Measurements from ENCODE around the gene EVL.
A peak's percentile ranks its signal among the peaks of the same experiment; 100 is the strongest.

EVL gene

DNA sequence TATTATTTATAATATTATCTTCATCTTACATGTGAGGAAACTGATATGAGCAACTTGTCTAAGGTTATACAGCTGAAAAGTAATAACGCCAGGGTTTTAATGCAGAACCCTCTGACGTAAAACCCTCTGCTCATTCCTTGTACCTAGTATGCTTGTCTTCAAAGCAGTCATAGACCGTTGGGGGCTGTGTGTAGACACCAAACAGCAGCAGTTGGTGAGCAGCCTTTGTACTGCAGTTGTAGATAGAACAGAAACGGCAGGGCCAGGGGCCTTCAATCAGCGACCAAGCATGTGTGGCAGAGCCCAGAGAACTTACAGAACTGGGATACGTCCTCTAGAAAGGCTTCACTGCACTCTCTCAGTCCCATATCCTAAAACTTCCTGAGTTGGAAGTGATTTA, 28.1 kb downstream of the EVL start:
- TF ChIP-seq ZC3H10 (CRISPR knock-in tag; IDR thresholded peaks at IDR 0.05) (no peak), SNAI2 (CRISPR knock-in tag; IDR thresholded peaks at IDR 0.05) (no peak), TOX (CRISPR knock-in tag; IDR thresholded peaks at IDR 0.05; ENCODE audit: borderline replicate concordance) (no peak), ZFP3 (CRISPR knock-in tag; IDR thresholded peaks at IDR 0.05) (no peak)
- TF ChIP-seq, protein P1, sequence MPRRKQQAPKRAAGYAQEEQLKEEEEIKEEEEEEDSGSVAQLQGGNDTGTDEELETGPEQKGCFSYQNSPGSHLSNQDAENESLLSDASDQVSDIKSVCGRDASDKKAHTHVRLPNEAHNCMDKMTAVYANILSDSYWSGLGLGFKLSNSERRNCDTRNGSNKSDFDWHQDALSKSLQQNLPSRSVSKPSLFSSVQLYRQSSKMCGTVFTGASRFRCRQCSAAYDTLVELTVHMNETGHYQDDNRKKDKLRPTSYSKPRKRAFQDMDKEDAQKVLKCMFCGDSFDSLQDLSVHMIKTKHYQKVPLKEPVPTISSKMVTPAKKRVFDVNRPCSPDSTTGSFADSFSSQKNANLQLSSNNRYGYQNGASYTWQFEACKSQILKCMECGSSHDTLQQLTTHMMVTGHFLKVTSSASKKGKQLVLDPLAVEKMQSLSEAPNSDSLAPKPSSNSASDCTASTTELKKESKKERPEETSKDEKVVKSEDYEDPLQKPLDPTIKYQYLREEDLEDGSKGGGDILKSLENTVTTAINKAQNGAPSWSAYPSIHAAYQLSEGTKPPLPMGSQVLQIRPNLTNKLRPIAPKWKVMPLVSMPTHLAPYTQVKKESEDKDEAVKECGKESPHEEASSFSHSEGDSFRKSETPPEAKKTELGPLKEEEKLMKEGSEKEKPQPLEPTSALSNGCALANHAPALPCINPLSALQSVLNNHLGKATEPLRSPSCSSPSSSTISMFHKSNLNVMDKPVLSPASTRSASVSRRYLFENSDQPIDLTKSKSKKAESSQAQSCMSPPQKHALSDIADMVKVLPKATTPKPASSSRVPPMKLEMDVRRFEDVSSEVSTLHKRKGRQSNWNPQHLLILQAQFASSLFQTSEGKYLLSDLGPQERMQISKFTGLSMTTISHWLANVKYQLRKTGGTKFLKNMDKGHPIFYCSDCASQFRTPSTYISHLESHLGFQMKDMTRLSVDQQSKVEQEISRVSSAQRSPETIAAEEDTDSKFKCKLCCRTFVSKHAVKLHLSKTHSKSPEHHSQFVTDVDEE (CRISPR knock-in tag; IDR thresholded peaks at IDR 0.05): no peak
- TF ChIP-seq, protein P2, sequence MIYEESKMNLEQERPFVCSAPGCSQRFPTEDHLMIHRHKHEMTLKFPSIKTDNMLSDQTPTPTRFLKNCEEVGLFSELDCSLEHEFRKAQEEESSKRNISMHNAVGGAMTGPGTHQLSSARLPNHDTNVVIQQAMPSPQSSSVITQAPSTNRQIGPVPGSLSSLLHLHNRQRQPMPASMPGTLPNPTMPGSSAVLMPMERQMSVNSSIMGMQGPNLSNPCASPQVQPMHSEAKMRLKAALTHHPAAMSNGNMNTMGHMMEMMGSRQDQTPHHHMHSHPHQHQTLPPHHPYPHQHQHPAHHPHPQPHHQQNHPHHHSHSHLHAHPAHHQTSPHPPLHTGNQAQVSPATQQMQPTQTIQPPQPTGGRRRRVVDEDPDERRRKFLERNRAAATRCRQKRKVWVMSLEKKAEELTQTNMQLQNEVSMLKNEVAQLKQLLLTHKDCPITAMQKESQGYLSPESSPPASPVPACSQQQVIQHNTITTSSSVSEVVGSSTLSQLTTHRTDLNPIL (CRISPR knock-in tag; IDR thresholded peaks at IDR 0.05; ENCODE audit: low read depth): no peak
- ATAC-seq: no peak

DNA sequence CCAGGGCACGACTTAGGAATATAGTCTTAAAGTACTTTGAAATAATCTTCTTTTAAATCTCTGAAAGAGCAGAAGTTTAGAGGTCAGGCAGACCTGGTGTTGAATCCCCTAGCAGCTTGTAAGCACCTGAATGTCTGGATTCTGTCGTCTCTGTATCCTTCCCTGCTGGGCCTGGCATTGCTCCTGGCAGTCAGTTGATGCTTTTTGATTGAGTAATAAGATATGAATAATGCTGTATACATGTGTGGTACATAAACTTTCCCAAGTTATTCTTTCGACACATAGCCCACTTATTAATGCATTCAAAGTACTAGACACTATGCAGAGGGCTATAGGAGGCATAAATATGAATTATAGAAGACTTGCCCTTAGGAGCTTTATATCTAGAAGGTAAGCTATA, 31.4 kb downstream of the EVL start:
- peak; percentile 54 for ATAC-seq
- peak; percentile 34 for TF ChIP-seq ISL1 (CRISPR knock-in tag; IDR thresholded peaks at IDR 0.05)
- no peak for TF ChIP-seq OSR1 (CRISPR knock-in tag; IDR thresholded peaks at IDR 0.05)
- TF ChIP-seq TOX (CRISPR knock-in tag; IDR thresholded peaks at IDR 0.05; ENCODE audit: borderline replicate concordance): no peak
- TF ChIP-seq BACH2 (CRISPR knock-in tag; IDR thresholded peaks at IDR 0.05; ENCODE audit: borderline replicate concordance): no peak
- TF ChIP-seq SNAI2 (CRISPR knock-in tag; IDR thresholded peaks at IDR 0.05): no peak

DNA sequence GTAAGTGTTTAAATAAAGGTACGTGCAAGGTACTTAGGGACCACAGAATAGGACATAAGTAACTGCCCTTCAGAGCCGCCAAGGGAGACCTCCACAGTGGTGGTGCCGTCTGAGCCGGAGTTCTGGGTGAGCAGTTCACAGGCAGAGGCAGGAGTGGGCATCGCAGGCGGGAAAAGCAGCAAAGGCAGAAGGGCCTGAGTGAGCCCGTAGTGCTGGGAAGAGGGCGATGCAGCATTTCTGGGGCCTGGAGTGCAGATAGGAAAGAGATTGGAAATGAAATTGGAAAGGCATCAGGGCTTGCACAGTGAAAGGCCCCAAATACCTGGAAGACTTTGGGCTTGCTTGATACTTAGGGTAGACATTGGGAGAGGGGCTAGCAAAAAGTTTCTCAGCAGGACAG, 32.9 kb downstream of the EVL start:
- ATAC-seq: no peak
- TF ChIP-seq OSR1 (CRISPR knock-in tag; IDR thresholded peaks at IDR 0.05): no peak
- no peak for TF ChIP-seq CSRNP3 (CRISPR knock-in tag; IDR thresholded peaks at IDR 0.05)
- no peak for TF ChIP-seq TCF4 (CRISPR knock-in tag; IDR thresholded peaks at IDR 0.05; ENCODE audit: borderline replicate concordance)

GRCh38 chr14:100100032-100100703, 34.9 kb downstream of the EVL start:
- ATAC-seq: no peak
- TF ChIP-seq, protein P1 (CRISPR knock-in tag; IDR thresholded peaks at IDR 0.05): no peak
- no peak for TF ChIP-seq CSDC2 (CRISPR knock-in tag; IDR thresholded peaks at IDR 0.05)
- TF ChIP-seq, protein P3, sequence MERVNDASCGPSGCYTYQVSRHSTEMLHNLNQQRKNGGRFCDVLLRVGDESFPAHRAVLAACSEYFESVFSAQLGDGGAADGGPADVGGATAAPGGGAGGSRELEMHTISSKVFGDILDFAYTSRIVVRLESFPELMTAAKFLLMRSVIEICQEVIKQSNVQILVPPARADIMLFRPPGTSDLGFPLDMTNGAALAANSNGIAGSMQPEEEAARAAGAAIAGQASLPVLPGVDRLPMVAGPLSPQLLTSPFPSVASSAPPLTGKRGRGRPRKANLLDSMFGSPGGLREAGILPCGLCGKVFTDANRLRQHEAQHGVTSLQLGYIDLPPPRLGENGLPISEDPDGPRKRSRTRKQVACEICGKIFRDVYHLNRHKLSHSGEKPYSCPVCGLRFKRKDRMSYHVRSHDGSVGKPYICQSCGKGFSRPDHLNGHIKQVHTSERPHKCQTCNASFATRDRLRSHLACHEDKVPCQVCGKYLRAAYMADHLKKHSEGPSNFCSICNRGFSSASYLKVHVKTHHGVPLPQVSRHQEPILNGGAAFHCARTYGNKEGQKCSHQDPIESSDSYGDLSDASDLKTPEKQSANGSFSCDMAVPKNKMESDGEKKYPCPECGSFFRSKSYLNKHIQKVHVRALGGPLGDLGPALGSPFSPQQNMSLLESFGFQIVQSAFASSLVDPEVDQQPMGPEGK (CRISPR knock-in tag; IDR thresholded peaks at IDR 0.05; ENCODE audit: borderline replicate concordance): no peak
- TF ChIP-seq ISL1 (CRISPR knock-in tag; IDR thresholded peaks at IDR 0.05): no peak
- TF ChIP-seq SNAI2 (CRISPR knock-in tag; IDR thresholded peaks at IDR 0.05): no peak
- no peak for TF ChIP-seq ESRRG (CRISPR knock-in tag; IDR thresholded peaks at IDR 0.05)
- no peak for TF ChIP-seq GLIS3 (CRISPR knock-in tag; IDR thresholded peaks at IDR 0.05)
- no peak for TF ChIP-seq CSRNP3 (CRISPR knock-in tag; IDR thresholded peaks at IDR 0.05)
- no peak for TF ChIP-seq PPARA (CRISPR knock-in tag; IDR thresholded peaks at IDR 0.05; ENCODE audit: borderline replicate concordance)
- no peak for TF ChIP-seq ARNTL (CRISPR knock-in tag; IDR thresholded peaks at IDR 0.05; ENCODE audit: borderline replicate concordance, low read depth)
- TF ChIP-seq ZNF8 (CRISPR knock-in tag; IDR thresholded peaks at IDR 0.05): no peak
- TF ChIP-seq RARB (CRISPR knock-in tag; IDR thresholded peaks at IDR 0.05): no peak
- TF ChIP-seq ZFP3 (CRISPR knock-in tag; IDR thresholded peaks at IDR 0.05): no peak

Measured in SK-N-SH treated with all-trans-retinoic acid at 6 μM for 48 hours (cell line).